GM21367 (cell line): ENCODE data around the gene DHRS4.
A peak's percentile ranks its signal among the peaks of the same experiment; 100 is the strongest.
"Not testable (repeated sequence)": the region's sequence is repeated elsewhere in the genome, so short reads cannot be mapped to it uniquely, and the experiment has no call there.

Experiments
- ATAC-seq: cut with Tn5 transposase; IDR thresholded peaks from one replicate; pipeline ENCODE4 v1.9.1; 2021; ENCODE audit not compliant: unreplicated experiment

DHRS4 gene

GRCh38 chr14:23981951-23982813 lies 28.6 kb downstream of the DHRS4 start:
- ATAC-seq: not testable (repeated sequence)

DNA sequence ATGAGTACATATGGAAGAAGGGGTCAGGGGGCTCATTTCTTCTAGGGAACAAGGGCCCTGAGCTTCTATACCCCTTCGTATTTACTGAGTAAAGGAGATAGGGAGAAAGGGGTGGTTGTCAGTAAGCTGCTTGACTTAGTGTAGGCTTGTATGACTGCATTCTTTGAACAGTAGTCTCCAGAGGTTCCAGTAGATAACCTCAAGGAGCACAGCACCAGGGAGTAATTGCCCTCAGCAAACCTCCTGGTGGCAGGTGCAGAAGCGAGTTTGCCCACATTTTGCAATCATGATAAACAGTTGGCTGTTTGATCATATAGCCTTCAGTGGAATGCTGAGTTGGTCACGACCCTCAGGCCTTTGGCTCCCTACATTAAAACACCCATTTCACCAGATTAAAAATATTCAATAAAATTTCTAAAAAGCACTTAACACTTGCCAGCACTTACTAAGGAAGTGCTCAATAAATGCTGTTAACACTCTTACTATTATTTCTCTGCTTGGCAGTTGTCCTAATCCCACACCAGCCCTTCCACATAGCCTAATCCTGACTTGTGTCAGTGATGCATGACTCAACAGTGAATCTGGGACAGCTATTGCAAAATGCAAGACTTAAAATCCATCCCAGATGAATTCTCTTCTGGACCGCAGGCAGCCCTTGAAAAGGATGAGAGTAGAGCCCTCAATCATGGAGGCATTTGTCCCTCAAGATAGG lies 31.5 kb downstream of the DHRS4 start:
- no peak for ATAC-seq

DNA sequence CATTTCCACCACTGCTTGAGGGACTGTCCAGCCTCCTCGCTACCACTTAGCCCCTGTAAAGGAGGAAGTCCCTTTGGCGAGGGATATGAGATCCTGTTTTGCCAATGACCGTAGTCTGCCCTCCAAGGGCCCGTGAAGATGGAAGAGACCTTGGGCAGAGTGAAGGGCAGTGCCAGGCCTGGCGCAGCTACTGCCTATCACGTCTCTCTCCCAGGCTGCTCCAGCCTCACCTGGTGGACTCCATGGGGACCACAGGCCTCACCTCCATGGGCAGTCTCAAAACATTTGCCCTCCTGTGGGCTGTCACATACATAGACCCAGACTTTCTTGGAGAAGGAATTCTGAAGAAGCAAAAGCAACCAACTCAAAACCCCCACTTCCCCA lies 34.6 kb downstream of the DHRS4 start:
- ATAC-seq: not testable (repeated sequence)

- peak; percentile 62 for ATAC-seq
Observed at GRCh38 chr14:23988607-23989363, 35.2 kb downstream of the DHRS4 start, which contains the start of gene DHRS4L2. Gene DHRS4L2 (plus strand): TSS chr14:23988929. CDS start chr14:23988948, 19 bp downstream.

DNA sequence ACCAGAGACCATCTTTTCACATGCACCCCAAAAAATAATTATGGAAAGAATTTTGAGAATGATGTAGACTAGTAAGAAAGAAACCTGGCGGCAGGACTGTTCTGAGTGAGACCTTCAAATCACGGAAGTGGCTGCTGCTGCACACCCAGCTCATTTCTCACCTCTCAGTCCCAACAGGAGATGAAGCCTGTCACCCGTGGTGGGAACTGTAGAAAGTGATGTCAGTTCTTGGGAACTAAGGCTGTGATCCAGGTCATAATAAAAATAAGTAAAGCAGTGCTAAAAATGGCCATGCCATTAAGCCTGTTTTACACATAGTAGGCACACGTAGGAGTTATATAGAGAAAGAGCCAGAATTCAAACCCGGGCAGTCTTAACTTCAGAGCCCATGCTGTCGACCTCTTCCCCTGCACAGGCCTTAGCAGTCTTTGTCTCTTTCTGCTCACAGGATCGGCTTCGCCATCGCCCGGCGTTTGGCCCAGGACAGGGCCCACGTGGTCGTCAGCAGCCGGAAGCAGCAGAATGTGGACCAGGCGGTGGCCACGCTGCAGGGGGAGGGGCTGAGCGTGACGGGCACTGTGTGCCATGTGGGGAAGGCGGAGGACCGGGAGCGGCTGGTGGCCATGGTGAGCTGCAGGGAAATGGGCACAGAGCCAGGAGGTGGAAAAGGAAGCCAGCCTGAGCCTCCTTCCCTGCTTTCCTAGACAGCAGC lies 36.3 kb downstream of the DHRS4 start:
- ATAC-seq: not testable (repeated sequence)

- ATAC-seq: not testable (repeated sequence)
Observed at GRCh38 chr14:23990961-23991360, 37.4 kb downstream of the DHRS4 start.

- ATAC-seq: not testable (repeated sequence)
Observed at GRCh38 chr14:23993042-23993441, 39.5 kb downstream of the DHRS4 start.

DNA sequence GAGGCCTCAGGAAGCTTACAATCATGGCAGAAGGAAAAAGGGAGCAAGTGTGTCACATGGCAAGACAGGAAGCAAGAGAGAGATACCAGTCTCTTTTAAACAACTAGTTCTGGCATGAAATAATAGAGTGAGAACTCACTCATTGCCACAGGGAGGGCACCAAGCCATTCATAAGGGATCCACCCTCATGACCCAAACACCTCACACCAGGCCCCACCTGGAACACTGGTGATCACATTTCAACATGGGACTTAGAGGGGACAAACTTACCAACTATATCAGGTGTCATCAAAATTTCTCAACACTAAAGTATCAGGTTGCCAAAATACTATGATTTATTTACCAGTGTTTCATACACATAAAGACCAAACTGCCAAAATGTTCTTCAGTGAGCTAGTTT lies 42.4 kb downstream of the DHRS4 start:
- not testable (repeated sequence) for ATAC-seq

DNA sequence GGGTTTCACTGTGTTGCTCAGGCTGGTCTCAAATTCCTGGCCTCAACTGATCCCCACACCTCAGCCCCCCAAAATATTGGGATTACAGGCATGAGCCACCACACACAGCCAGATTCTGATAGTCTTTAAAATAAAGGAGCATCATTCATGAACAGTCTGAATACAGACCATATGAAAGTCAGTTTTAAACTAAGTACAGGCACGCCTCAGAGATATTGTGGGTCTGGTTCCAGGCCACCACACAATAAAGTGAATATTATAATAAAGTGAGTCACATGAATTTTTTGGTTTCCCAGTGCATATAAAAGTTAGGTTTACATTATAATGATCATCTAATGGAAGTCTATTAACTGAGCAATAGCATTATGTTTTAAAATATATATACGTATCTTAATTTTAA lies 43.3 kb downstream of the DHRS4 start:
- not testable (repeated sequence) for ATAC-seq

DNA sequence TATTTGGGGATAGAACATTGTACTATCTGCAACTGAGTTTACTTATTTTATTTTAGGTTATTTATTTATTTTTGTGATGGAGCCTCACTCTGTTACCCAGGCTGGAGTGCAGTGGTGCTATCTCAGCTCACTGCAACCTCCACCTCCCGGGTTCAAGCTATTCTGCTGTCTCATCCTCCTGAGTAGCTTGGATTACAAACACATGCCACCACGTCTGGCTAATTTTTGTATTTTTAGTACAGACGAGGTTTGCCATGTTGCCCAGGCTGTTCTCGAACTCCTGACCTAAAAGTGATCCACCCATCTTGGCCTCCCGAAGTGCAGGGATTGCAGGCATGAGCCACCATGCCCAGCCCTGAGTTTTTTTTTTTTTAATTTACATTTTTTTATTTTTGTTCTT lies 46.1 kb downstream of the DHRS4 start:
- not testable (repeated sequence) for ATAC-seq

DNA sequence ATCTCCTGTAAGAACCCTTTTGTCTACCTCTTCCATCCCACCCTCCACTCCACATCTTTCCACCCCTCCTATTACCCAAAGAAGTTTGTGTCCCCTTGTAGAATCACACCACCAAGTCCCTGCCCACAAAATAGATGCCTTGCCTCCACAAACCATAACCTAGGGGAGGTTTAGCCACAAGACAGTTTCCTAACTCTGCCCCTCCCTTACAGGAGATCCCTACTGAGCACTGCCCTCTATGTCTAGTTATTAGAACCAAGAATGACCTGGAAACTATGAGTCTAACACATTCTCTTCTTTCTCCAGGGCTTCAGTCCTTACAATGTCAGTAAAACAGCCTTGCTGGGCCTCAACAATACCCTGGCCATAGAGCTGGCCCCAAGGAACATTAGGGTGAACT lies 47.5 kb downstream of the DHRS4 start:
- not testable (repeated sequence) for ATAC-seq

DNA sequence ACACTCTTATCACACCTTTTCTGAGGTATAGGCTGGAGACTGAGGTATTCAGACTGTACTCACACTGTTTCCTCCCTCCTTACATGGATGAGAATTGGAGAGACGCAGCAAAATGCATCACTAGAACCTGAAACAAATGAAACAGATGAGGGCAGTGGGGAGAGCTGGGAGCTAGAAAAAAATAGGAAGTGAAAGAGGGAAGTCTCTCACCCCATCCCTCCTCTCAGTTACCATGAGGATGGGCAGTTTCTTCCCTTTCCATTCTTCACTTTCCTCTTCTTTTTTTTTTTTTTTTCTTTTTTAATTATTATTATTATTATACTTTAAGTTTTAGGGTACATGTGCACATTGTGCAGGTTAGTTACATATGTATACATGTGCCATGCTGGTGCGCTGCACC lies 48.1 kb downstream of the DHRS4 start:
- ATAC-seq: not testable (repeated sequence)

GRCh38 chr14:24006471-24006816 lies 52.9 kb downstream of the DHRS4 start:
- ATAC-seq: not testable (repeated sequence)

GRCh38 chr14:24006817-24007652 lies 53.5 kb downstream of the DHRS4 start:
- peak; percentile 87 for ATAC-seq

- ATAC-seq: no peak
Observed at GRCh38 chr14:24011051-24011450, 57.5 kb downstream of the DHRS4 start.

DNA sequence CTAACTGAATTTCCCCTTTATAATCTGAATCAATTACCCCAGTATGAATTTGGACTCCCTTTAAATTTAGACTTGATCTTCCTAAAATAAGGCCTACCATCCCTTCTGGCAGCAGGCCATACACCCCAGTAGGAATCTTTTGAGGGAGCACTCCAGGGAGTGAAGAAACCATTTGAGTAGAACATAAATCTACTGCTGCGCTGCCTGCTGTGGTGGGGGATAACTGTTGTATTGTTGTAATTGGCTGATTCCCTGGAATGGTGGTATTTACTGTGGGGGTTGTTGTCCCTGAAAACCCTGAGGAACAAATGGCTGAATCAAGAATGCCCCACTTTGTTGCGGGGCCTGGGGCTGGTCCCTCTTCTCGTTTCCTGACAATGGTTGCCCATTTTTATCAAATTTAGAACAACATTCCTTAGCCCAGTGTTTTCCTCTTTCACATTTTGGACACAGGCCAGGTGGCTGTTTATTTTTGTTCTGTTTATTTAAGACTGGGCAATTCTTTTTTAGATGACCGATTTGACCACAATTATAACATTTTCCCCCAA lies 59.2 kb downstream of the DHRS4 start:
- ATAC-seq: not testable (repeated sequence)

DNA sequence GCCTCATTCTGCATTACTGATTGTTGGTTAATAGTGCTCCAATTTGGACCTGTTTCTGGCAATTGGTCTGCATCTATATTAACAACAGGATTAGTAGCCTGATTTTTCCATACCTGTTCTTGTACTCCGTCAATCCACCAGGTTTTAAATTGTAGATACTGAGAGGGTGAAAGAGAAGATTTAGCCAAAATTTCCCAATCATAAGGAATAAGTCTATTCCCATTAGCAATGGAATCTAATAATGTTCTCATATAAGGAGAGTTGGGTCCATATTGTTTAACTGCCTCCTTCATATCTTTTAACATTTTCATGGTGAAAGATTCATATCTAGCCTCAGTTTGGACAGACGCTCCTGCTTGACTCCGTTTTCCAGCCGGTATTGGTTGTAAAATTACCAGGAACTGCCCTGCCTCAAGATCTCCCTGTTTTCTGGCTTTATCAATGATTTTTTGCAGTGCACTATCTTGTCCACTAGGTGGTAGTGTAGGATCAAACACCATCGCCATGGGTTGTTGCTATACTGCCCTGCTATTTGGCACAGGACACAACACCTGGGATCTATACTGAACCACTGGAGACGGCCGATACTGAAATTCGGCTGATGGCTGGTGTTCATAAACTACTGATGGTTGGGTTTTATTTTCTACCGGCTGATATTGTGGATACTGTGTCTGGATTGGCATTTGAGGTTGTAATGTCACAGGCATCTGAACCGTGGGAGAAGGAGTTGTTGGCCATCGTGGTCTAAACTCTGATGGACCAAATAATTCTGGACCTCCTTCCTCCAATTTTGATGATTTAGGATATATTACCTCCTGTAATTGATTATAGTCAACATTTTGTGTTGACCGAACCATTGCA lies 60.3 kb downstream of the DHRS4 start:
- peak; percentile 68 for ATAC-seq

DNA sequence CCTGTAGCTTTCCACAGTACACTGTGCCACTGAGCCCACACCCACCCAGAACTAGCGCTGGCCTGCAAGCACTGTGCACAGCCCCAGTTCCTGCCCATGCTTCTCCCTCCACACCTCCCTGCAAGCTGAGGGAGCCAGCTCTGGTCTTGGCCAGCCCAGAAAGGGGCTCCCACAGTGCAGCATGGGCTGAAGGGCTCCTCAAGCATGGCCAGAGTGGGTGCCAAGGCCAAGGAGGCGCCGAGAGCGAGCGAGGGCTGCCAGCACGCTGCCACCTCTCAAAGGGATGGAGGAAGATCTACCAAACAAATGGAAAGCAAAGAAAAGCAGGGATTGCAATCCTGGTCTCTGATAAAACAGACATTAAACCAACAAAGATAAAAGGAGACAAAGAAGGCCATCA lies 62.2 kb downstream of the DHRS4 start:
- ATAC-seq: not testable (repeated sequence)
